ENCODE measurements around the gene SNX32. TPM values are rescaled to one million over a fixed set of nuclear protein-coding genes. Genes with fewer than 3 reads are reported as not detected.

Gene SNX32
- total RNA-seq, 1 donor from 2014 or later = 0.47 TPM

DNA sequence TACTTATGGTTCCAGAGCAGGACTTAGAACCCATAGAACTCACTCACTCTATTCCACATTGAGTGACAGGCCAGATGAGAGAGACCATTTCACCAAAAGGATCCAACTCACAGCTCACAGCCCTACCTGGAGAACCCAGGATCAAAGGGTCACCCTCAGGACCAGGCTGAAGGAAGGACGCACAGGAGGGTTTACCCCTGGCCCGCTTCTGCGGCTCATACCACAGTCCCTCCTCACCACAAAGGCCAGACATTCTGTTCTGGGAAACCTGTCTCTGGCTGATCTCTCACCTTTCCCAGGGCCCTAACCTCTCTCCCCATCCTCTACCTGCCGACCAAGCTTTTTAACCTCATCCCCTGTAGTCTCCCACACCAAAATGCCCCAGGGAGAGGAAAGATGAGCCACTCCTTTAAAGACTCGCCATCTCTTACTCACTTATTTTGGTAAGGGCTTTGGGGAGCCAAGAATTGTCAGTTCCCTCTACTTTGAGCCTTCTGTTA, 61.8 kb downstream of the SNX32 start:
- DNase-seq (peak; percentile 4), ATAC-seq (no peak)
- H3K27me3 ChIP-seq (ENCODE audit: low read depth) = no peaks in the 10 kb centered on the region
- H3K4me1 ChIP-seq = peaks cover 59% of the 10 kb centered on the region
- TF ChIP-seq, protein P1, sequence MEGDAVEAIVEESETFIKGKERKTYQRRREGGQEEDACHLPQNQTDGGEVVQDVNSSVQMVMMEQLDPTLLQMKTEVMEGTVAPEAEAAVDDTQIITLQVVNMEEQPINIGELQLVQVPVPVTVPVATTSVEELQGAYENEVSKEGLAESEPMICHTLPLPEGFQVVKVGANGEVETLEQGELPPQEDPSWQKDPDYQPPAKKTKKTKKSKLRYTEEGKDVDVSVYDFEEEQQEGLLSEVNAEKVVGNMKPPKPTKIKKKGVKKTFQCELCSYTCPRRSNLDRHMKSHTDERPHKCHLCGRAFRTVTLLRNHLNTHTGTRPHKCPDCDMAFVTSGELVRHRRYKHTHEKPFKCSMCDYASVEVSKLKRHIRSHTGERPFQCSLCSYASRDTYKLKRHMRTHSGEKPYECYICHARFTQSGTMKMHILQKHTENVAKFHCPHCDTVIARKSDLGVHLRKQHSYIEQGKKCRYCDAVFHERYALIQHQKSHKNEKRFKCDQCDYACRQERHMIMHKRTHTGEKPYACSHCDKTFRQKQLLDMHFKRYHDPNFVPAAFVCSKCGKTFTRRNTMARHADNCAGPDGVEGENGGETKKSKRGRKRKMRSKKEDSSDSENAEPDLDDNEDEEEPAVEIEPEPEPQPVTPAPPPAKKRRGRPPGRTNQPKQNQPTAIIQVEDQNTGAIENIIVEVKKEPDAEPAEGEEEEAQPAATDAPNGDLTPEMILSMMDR (IDR thresholded peaks at IDR 0.05) = no peak
- no peaks in the 10 kb centered on the region for H3K36me3 ChIP-seq
- H3K27ac ChIP-seq = no peak overlapping the region
- no peaks in the 10 kb centered on the region for H3K9me3 ChIP-seq
- intact Hi-C loops (cut with DNase I) = no loop called here
- H3K4me3 ChIP-seq = no peak overlapping the region

DNA sequence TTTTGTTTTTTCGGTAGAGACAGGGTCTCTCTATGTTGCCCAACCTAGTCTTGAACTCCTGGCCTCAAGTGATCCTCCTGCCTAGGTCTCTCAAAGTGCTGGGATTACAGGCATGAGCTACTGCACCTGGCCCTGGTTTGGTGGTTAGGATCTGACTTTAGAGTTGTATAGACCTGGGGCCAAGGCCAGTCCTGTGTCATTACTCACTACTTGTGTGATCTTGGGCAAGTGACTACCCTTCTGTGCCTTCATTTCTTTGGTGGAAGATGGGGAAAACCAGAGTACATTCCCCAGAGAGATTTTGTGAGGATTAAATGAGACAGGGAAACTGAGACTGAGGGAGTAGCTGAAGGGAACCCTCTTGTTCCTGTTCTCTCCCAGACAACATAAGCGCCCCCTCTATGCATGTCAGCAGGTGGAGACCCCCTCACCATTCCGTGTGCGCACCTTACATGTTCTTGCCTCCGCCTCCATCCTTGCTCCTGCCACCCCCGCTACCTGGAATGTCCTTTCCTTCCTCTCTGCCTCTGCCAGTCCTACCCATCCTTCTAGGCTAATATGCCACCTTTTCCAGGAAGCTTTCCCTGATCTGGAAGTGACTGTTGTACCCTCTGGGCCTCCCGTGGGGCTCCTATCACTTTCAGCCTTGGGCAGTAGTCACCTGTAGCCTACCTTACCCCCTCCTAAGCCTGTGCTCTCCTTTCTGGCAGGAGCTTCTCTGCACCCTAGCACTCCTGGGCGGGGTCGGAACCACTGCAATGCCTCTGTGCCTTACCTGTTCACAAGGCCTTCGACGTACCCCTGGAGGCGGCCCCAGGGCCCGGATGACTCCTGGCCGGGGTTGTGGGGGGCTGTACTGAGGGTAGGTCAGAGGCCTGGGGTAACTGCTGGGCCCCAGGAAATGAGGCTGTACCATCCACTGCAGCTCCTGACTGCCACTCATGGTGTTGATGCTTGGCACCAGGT, 62.6 kb downstream of the SNX32 start:
- DNase-seq (peak; percentile 26), ATAC-seq (no peak)
- TF ChIP-seq, protein P1 (IDR thresholded peaks at IDR 0.05) = no peak
- H3K36me3 ChIP-seq = no peaks in the 10 kb centered on the region
- H3K9me3 ChIP-seq = no peaks in the 10 kb centered on the region
- no peaks in the 10 kb centered on the region for H3K27me3 ChIP-seq (ENCODE audit: low read depth)
- peaks cover 60% of the 10 kb centered on the region for H3K4me1 ChIP-seq
- no peak overlapping the region for H3K27ac ChIP-seq
- H3K4me3 ChIP-seq = no peak overlapping the region
- intact Hi-C loops (cut with DNase I) = no loop called here

DNA sequence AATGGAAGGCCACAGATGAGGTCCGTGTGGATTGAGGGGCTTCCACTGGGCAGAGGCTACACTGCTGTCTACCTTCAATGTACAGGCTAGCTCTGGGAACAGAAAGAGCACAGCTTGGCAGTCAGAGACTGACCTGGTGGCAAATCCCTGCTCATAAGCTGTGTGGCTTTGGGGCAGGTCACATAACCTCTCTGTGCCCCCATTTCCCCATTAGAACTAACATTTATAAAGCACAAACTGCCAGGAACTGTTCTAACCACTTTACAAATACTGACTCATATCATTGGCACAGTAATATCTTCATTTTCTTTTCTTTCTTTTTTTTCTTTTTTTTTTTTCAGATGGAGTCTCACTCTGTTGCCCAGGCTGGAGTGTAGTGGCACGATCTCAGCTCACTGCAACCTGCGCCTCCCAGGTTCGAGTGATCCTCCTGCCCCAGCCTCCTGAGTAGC, 63.3 kb downstream of the SNX32 start:
- Histone ChIP-seq H3K4me1 (peaks cover 52% of the 10 kb centered on the region), H3K27me3 (ENCODE audit: low read depth) (no peaks in the 10 kb centered on the region), H3K36me3 (no peaks in the 10 kb centered on the region), H3K27ac (no peak overlapping the region), H3K4me3 (no peak overlapping the region), H3K9me3 (no peaks in the 10 kb centered on the region)
- TF ChIP-seq, protein P1 (IDR thresholded peaks at IDR 0.05) = no peak
- no peak for DNase-seq
- ATAC-seq = no peak
- intact Hi-C loops (cut with DNase I) = no loop called here

DNA sequence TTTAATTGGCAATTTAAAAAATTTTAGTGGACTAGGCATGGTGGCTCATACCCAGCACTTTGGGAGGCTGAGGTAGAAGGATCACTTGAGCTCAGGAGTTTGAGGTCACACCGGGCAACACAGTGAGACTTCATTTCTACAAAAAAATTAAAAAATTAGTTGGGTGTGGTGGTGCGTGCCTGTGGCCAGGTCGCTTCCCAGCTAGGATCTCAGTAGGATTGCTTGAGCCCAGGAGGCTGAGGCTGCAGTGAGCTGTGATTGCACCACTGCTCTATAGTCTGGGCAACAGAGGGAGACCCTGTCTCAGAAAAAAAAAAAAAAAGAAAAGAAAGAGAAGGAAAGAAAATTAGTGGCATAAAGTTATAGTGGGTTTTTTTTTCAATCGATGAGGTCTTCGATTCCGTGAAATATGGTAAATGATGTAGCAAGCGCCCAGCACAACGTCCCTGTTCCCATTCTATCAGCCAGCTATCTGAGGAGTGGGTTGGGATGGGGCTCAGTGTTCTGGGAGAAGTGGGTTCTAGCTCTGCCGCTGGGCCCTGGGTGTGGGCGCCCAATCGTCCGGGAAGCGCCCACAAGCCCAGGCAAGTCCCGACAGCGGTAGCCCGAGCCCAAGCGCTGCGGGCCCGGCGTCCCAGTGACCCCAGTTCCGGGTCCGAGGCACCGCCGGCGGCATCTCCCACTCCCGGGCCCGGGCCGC, 65.0 kb downstream of the SNX32 start:
- DNase-seq (peak; percentile 15), ATAC-seq (no peak)
- Histone ChIP-seq H3K9me3 (no peaks in the 10 kb centered on the region), H3K27me3 (ENCODE audit: low read depth) (no peaks in the 10 kb centered on the region), H3K36me3 (no peaks in the 10 kb centered on the region), H3K4me3 (peak overlapping the region; percentile 64), H3K4me1 (peaks cover 35% of the 10 kb centered on the region), H3K27ac (peak overlapping the region; percentile 53)
- TF ChIP-seq, protein P1 (IDR thresholded peaks at IDR 0.05) = no peak
- intact Hi-C loops (cut with DNase I) = no loop called here

DNA sequence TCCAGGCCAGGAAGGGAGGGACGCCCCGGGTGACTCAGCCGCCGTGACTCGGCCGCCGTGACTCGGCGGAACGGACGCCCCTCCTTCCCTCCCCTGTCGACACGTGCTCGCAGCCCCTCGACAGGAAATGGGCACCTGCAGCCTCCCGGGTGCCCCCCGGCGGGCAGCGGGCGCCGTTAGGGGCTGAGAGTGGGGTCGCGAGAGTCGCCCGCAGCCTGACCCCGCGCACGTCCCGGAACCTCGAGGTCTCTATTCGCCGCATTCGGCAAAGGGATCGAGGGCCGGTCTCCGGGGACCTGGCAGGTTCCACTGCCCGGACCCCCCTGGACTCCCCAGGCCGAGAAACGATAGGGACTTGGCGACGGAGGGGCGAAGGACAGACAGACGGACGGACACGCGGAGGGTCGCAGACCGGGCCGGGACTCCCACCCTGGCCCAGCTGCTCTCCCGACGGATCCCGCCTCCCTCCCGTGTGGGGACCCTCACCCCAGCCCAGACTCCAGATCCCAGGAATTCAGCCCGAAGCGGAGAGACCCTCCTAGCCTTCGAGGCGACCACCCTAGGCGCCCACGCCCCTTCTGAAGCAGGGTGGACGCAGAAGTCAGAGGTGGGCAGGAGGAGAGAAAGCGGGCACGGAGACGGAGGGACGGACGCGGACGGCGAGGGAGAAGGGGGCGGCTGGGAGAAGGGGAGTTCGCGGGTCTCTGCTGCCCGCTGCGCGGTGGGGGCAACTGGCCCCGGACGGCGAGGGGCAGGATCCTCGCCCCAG, 65.8 kb downstream of the SNX32 start:
- no peaks in the 10 kb centered on the region for H3K36me3 ChIP-seq
- TF ChIP-seq, protein P1 (IDR thresholded peaks at IDR 0.05) = no peak
- peak; percentile 61 to 67 for ATAC-seq
- peak overlapping the region; percentile 53 for H3K27ac ChIP-seq
- peak overlapping the region; percentile 64 for H3K4me3 ChIP-seq
- peak; percentile 76 for DNase-seq
- H3K9me3 ChIP-seq = no peaks in the 10 kb centered on the region
- peaks cover 27% of the 10 kb centered on the region for H3K4me1 ChIP-seq
- intact Hi-C loops (cut with DNase I) = no loop called here
- no peaks in the 10 kb centered on the region for H3K27me3 ChIP-seq (ENCODE audit: low read depth)
